Measurements from ENCODE around the gene MYO1D. TPM values are rescaled to one million over a fixed set of nuclear protein-coding genes. Genes with fewer than 3 reads are reported as not detected.

Gene MYO1D
- total RNA-seq, 1 experiment from 2014 or later: 35.7 TPM

- H3K4me1 ChIP-seq (ENCODE audit: control insufficient read depth in 1 of 2, insufficient read depth in 2 of 2, low read length in 2 of 2): peaks cover 4 to 14% of the 10 kb centered on the region in 2 experiments
- H3K9me3 ChIP-seq (ENCODE audit: control insufficient read depth in 1 of 2, insufficient read depth in 1 of 2, low read depth in 1 of 2, low read length in 2 of 2): no peaks in the 10 kb centered on the region
- BruUV-seq (replicated peaks): no TSS peak
- no peak overlapping the region for H3K4me2 ChIP-seq (ENCODE audit: low read length)
- DNase-seq (ENCODE audit: low read depth, low spot score) (no peak), ATAC-seq (no peak)
- intact Hi-C loops (cut with micrococcal nuclease): loop anchor here (5.0 kb wide), 1 partner anchor 130 kb away; no protein-coding TSS in a partner anchor
- CTCF ChIA-PET: interaction anchor here (2.5 kb wide), 1 partner anchor 21 kb away, joined by 9 read pairs; no protein-coding TSS in a partner anchor
- H2AFZ ChIP-seq (ENCODE audit: low read depth, low read length, poor library complexity, severe bottlenecking): no peak overlapping the region
- H3K36me3 ChIP-seq (ENCODE audit: control insufficient read depth in 1 of 2, insufficient read depth in 2 of 2, low read length in 2 of 2): peaks cover 42 to 45% of the 10 kb centered on the region in 2 experiments; a peak in 3 of 4 replicates
- no peaks in the 10 kb centered on the region for H3K79me2 ChIP-seq (ENCODE audit: insufficient read depth, low read length)
- H3K9ac ChIP-seq (ENCODE audit: low read length): no peak overlapping the region
- POLR2A ChIA-PET: no interaction called here
- RAD21 ChIA-PET (ENCODE audit: low non-redundant PET in 1 of 2, low total read pairs in 2 of 2, uncharacterized antibody in 2 of 2, unreplicated experiment in 2 of 2): interaction anchor here in 1 of 2 experiments (0.6 kb wide), 1 partner anchor 190 kb away, joined by 3 read pairs; no protein-coding TSS in a partner anchor
- H3K4me3 ChIP-seq (replicated peaks in 1 of 2; ENCODE audit: low read depth in 1 of 2, low read length in 2 of 2): no peak overlapping the region
- no peaks in the 10 kb centered on the region for H3K27me3 ChIP-seq (ENCODE audit: insufficient read depth, low read length)
- H3K9me2 ChIP-seq (ENCODE audit: insufficient read depth): no peaks in the 10 kb centered on the region
- no peak for TF ChIP-seq FOSL1 (IDR thresholded peaks at IDR 0.05; ENCODE audit: low read depth)
- TF ChIP-seq ZBTB33 (IDR thresholded peaks at IDR 0.05; ENCODE audit: extremely low read depth, insufficient replicate concordance, low read length): no peak
- TF ChIP-seq JUND (IDR thresholded peaks at IDR 0.05): no peak
- TF ChIP-seq CEBPB (IDR thresholded peaks at IDR 0.05; ENCODE audit: low read depth): no peak
- no peak for TF ChIP-seq CBX3 (IDR thresholded peaks at IDR 0.05; ENCODE audit: low read depth)
- no peak for TF ChIP-seq ELF1 (IDR thresholded peaks at IDR 0.05; ENCODE audit: borderline replicate concordance, low read depth)
- TF ChIP-seq, protein P1, sequence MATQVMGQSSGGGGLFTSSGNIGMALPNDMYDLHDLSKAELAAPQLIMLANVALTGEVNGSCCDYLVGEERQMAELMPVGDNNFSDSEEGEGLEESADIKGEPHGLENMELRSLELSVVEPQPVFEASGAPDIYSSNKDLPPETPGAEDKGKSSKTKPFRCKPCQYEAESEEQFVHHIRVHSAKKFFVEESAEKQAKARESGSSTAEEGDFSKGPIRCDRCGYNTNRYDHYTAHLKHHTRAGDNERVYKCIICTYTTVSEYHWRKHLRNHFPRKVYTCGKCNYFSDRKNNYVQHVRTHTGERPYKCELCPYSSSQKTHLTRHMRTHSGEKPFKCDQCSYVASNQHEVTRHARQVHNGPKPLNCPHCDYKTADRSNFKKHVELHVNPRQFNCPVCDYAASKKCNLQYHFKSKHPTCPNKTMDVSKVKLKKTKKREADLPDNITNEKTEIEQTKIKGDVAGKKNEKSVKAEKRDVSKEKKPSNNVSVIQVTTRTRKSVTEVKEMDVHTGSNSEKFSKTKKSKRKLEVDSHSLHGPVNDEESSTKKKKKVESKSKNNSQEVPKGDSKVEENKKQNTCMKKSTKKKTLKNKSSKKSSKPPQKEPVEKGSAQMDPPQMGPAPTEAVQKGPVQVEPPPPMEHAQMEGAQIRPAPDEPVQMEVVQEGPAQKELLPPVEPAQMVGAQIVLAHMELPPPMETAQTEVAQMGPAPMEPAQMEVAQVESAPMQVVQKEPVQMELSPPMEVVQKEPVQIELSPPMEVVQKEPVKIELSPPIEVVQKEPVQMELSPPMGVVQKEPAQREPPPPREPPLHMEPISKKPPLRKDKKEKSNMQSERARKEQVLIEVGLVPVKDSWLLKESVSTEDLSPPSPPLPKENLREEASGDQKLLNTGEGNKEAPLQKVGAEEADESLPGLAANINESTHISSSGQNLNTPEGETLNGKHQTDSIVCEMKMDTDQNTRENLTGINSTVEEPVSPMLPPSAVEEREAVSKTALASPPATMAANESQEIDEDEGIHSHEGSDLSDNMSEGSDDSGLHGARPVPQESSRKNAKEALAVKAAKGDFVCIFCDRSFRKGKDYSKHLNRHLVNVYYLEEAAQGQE (IDR thresholded peaks at IDR 0.05; ENCODE audit: low read depth): no peak
- no peak for TF ChIP-seq RAD21 (IDR thresholded peaks at IDR 0.05; ENCODE audit: low read depth)
- TF ChIP-seq SP1 (IDR thresholded peaks at IDR 0.05; ENCODE audit: low read depth): no peak
- no peak for TF ChIP-seq EGR1 (IDR thresholded peaks at IDR 0.05; ENCODE audit: low read depth)
- no peak overlapping the region for H3K27ac ChIP-seq (ENCODE audit: low read depth, low read length)
- H4K20me1 ChIP-seq (ENCODE audit: insufficient read depth): no peaks in the 10 kb centered on the region
These were observed 394.2 kb downstream of the MYO1D start for GRCh38 chr17:32482568-32483320.

All from HCT116 (cell line).